WERI-Rb-1 (cell line): Measurements from ENCODE around the gene PSD2.

Experiments used
- DNase-seq: peaks from one replicate; pipeline ENCODE4 v3.0.0-alpha.2; 2020
- H3K27ac ChIP-seq: fragments of 250-450 bp; sonication (Bioruptor Pico); 2 replicates; pipeline ENCODE4 v1.5.1; 2020; ENCODE audit warnings: mild to moderate bottlenecking, moderate library complexity
- H3K27me3 ChIP-seq: fragments of 250-450 bp; sonication (Bioruptor Pico); 2 replicates; pipeline ENCODE4 v1.5.1; 2021; ENCODE audit warnings: mild to moderate bottlenecking, low read depth, moderate library complexity; ENCODE audit not compliant: insufficient read depth, severe bottlenecking
- H3K36me3 ChIP-seq: fragments of 250-450 bp; sonication (Bioruptor Pico); 2 replicates; pipeline ENCODE4 v1.5.1; 2020; ENCODE audit warnings: mild to moderate bottlenecking, moderate library complexity
- H3K4me3 ChIP-seq: 2 replicates; pipeline ENCODE4 v1.5.1; 2011; ENCODE audit warnings: low read depth, mild to moderate bottlenecking, control low read depth, low read length
- H3K9me3 ChIP-seq: fragments of 250-450 bp; sonication (Bioruptor Pico); 2 replicates; pipeline ENCODE4 v1.5.1; 2021; ENCODE audit warnings: mild to moderate bottlenecking, moderate library complexity; ENCODE audit not compliant: severe bottlenecking
- TF ChIP-seq, protein P1 (sequence below): IDR thresholded peaks from 2 replicates; pipeline ENCODE4 v1.5.1; 2011; ENCODE audit warnings: low read depth, mild to moderate bottlenecking, control low read depth, inconsistent platforms, low read length

Gene PSD2

DNA sequence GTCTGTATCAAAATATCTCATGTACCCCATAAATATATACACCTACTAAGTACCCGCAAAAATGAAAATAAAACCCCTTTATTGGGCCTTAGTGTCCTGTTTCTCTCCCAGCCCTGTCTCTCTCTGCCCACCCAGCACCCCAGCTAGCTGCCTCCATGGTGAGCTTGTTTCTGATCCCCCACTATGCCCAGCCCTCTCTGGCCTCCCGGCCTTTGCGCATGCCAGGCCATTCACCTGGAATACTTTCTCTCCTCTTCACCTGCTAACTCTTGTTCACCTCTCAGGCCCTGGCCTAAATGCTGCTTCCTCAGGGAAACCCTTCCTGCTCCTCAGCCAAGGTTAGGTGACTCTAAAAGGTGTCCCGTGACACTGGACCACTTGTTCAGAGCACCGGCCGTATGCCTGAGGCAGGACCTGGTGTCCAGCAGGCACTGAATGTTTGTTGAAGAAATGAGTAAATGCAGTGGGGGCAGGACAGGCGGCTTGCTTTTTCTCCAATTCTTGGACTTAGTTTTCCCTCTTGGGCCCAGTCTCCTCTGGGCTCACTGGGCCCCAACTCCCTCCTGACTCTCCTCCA lies 58.5 kb downstream of the PSD2 start:
- Histone ChIP-seq H3K9me3 (no peaks in the 10 kb centered on the region), H3K36me3 (no peaks in the 10 kb centered on the region; the same call in 1 of the 2 replicates), H3K27ac (no peak overlapping the region), H3K4me3 (no peak overlapping the region), H3K27me3 (no peaks in the 10 kb centered on the region)
- DNase-seq, result no peak
- TF ChIP-seq, protein P1, sequence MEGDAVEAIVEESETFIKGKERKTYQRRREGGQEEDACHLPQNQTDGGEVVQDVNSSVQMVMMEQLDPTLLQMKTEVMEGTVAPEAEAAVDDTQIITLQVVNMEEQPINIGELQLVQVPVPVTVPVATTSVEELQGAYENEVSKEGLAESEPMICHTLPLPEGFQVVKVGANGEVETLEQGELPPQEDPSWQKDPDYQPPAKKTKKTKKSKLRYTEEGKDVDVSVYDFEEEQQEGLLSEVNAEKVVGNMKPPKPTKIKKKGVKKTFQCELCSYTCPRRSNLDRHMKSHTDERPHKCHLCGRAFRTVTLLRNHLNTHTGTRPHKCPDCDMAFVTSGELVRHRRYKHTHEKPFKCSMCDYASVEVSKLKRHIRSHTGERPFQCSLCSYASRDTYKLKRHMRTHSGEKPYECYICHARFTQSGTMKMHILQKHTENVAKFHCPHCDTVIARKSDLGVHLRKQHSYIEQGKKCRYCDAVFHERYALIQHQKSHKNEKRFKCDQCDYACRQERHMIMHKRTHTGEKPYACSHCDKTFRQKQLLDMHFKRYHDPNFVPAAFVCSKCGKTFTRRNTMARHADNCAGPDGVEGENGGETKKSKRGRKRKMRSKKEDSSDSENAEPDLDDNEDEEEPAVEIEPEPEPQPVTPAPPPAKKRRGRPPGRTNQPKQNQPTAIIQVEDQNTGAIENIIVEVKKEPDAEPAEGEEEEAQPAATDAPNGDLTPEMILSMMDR, result no peak

DNA sequence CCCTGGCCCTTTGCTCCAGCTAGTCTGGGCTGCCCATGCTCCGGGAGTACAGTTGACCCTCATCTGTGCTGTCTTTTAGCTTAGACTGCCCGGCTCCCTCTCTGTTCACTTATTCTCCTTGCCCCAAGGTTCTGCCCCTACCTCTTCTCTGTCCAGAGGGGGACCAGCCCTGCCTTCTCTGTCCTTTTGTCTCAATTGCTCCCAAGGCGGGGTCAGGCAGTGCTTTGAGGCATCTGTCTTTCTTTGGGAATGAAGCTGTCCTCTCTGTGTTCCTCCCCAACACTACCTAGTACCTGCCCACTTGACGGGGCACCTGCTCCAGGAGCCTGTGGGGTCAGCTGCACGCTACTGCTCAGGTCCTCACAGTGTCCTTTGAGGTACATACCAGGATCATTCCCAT lies 59.3 kb downstream of the PSD2 start:
- Histone ChIP-seq H3K36me3 (no peaks in the 10 kb centered on the region; the same call in 1 of the 2 replicates), H3K9me3 (no peaks in the 10 kb centered on the region), H3K27me3 (no peaks in the 10 kb centered on the region), H3K4me3 (no peak overlapping the region), H3K27ac (no peak overlapping the region)
- TF ChIP-seq, protein P1, result no peak
- no peak for DNase-seq

DNA sequence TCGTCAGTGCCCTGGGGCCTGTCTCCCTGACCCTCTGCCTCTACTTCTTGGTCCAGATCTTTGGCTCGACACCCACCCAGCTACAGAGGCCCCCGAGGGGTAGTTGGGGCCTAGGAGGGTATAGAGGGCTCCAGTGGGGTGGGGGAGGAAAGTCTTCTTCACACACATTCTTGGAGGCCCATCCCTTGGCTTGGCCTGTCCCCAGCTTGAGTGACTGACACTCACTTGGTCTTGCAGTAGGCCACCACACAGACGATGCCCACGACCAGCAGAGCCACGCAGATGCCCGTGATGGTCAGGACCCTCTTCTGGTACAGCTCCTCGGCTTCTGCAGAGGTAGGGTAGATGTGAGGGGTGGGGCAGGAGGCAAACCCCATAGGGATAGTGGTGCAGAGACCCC lies 59.8 kb downstream of the PSD2 start:
- TF ChIP-seq, protein P1, result no peak
- H3K9me3 ChIP-seq, result no peaks in the 10 kb centered on the region
- DNase-seq, result no peak
- no peak overlapping the region for H3K27ac ChIP-seq
- no peaks in the 10 kb centered on the region; the same call in 1 of the 2 replicates for H3K36me3 ChIP-seq
- no peaks in the 10 kb centered on the region for H3K27me3 ChIP-seq
- H3K4me3 ChIP-seq, result no peak overlapping the region

DNA sequence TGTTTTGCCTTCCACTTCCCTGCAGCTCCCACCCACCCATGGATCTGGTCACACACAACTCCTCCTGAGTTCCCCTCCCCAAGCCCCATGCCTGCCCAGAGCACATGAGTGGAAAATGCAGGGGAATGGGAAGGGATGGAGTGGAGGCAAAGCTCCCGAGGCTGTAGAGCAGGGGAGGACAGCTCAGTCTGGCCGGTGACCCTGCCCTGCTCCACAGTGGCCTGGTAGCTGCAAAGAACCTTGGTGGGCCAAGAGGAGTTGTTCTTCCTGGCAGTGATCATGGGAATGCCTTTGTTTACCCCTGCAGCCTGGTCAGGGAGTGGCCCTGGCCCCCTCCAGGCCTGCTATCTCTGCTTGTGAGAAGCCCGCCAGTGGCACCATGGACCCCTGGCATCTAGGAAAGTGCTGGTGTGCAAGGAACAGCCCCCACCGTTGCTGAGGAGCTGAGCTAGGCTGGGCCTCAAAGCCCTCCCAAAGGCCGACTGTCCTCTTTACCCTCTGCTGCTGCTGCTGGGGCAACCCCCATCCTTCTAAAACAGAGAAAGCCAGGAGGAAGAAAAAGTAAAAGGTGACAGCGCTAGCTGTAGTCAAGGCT lies 60.4 kb downstream of the PSD2 start:
- DNase-seq, result no peak
- no peak overlapping the region for H3K4me3 ChIP-seq
- TF ChIP-seq, protein P1, result no peak

DNA sequence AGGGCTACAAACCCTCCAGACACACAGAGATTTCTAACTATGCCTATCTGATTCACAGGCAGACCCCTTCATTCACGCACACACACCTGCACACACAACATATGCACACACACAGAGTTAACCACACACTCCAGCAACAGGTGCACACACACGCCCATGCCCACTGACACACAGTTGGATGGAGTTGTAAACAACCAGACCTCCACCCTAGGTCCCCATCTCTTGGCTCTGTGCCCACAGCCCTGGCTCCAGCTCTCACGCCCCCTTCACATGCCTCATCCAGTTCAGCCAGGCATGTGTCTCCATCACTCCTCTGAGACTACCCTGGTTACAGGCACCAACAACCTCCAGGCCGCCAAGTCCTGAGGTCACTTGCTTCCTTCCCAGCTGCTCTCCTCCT lies 61.1 kb downstream of the PSD2 start:
- H3K4me3 ChIP-seq, result no peak overlapping the region
- no peak overlapping the region for H3K27ac ChIP-seq
- DNase-seq, result no peak
- TF ChIP-seq, protein P1, result no peak
- H3K27me3 ChIP-seq, result no peaks in the 10 kb centered on the region
- no peaks in the 10 kb centered on the region for H3K9me3 ChIP-seq
- no peaks in the 10 kb centered on the region; the same call in 1 of the 2 replicates for H3K36me3 ChIP-seq

More for the DNA sequence above, 60.4 kb downstream of the PSD2 start:
- Histone ChIP-seq H3K27me3 (no peaks in the 10 kb centered on the region), H3K27ac (no peak overlapping the region), H3K9me3 (no peaks in the 10 kb centered on the region), H3K36me3 (no peaks in the 10 kb centered on the region; the same call in 1 of the 2 replicates)
